A673 (cell line): Measurements from ENCODE around the gene RNF19B.

Experiments used
- CTCF ChIP-seq: fragments of 300-800, 200-600 bp; sonication (generic); conservative IDR thresholded peaks from 2 replicates; pipeline ENCODE4 v1.5.1; 2017; ENCODE audit warnings: low read depth, mild to moderate bottlenecking, antibody characterized with exemption, low read length, moderate library complexity, mixed read lengths
- EZH2 ChIP-seq: fragments of 200-600 bp; sonication (generic); IDR thresholded peaks from 2 replicates; pipeline ENCODE4 v1.6.1; 2017; ENCODE audit warnings: borderline replicate concordance, low read depth, mild to moderate bottlenecking, mixed read lengths, antibody characterized with exemption, low read length; ENCODE audit not compliant: poor library complexity, severe bottlenecking

- TF ChIP-seq CTCF, result no peak
- TF ChIP-seq EZH2, result no peak
Observed at GRCh38 chr1:32901823-32902534, 62.6 kb downstream of the RNF19B start.
